GM21529 (cell line): Measurements from ENCODE around the gene MPZL2.
A peak's percentile ranks its signal among the peaks of the same experiment; 100 is the strongest.

Source experiments
- ATAC-seq: cut with Tn5 transposase; IDR thresholded peaks from one replicate; pipeline ENCODE4 v1.9.1; 2021; ENCODE audit not compliant: unreplicated experiment

The MPZL2 gene

DNA sequence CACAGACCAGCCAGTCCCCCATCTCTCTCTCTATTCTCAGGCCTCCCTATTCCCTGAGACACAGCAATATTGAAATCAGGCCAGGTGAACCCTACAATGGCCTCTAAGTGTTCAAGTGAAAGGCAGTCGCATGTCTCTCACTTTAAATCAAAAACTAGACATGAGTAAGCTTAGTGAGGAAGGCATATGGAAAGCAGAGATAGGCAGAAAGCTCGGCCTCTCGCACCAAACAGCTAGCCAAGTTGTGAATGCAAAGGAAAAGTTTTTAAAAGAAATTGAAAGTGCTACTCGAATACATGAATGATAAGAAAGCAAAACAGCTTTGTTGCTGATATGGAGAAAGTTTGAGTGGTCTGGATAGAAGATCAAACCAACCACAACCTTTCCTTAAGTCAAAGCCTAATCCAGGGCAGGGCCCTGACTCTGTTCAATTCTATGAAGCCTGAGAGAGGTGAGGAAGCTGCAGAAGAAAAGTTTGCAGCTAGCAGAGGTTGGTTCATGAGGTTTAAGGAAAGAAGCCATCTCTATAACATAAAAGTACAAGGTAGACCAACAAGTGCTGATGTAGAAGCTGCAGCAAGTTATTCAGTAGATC is 19.8 kb upstream of the MPZL2 start:
- no peak for ATAC-seq

- no peak for ATAC-seq
Measured at GRCh38 chr11:118283037-118283636, 19.0 kb upstream of the MPZL2 start.

GRCh38 chr11:118282606-118283005 is 18.5 kb upstream of the MPZL2 start:
- ATAC-seq, result no peak

- ATAC-seq, result no peak
Measured at GRCh38 chr11:118281284-118281683, 17.2 kb upstream of the MPZL2 start.

- no peak for ATAC-seq
Measured at GRCh38 chr11:118277312-118277711, 13.2 kb upstream of the MPZL2 start.

- no peak for ATAC-seq
Measured at GRCh38 chr11:118276422-118276821, 12.3 kb upstream of the MPZL2 start.

GRCh38 chr11:118275176-118275575 is 11.1 kb upstream of the MPZL2 start:
- ATAC-seq, result no peak

GRCh38 chr11:118274186-118274585 is 10.1 kb upstream of the MPZL2 start:
- no peak for ATAC-seq

GRCh38 chr11:118272001-118272400 is 7.9 kb upstream of the MPZL2 start:
- ATAC-seq, result no peak

DNA sequence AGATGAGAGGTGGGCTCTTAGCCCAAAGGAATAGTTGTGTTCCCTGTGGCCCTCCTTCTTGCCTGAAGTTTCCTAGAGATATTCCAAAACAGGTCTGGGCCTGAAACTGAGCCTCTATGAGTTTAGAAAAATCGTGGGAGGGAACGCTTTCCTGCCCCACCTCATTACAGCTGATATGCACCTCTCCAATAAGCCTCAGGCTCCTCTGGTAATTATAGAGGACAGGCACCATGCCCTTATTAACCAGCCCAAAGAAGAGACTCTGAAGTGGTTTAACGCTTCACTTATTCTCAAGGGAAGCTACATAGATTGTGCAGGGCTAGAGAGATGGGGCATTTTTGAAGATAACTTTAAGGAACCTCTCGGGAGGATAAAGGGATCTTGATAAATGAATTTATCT is 3.4 kb upstream of the MPZL2 start:
- no peak for ATAC-seq

GRCh38 chr11:118265954-118266353 is 1.9 kb upstream of the MPZL2 start:
- no peak for ATAC-seq

- no peak for ATAC-seq
Measured at GRCh38 chr11:118264569-118265465, 720 bp upstream of the MPZL2 start.

DNA sequence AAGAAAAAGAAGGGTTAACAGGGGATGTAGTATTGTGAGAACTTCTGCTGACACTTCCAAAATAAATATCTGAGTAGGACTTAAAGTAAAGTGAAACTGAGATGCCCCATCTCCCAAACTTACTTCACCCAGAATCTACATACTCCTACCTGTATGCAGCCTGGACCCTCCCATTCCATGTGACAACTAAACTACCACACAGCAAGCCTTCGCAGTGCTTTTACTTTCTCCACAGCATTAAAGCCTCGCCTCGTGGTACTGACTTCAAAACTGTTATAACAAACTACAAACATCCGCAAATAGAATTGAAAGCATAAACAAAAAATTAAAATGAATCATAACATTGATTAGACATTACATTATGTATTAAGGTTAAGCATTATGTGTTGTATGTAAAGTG is 985 bp downstream of the MPZL2 start:
- ATAC-seq, result no peak

DNA sequence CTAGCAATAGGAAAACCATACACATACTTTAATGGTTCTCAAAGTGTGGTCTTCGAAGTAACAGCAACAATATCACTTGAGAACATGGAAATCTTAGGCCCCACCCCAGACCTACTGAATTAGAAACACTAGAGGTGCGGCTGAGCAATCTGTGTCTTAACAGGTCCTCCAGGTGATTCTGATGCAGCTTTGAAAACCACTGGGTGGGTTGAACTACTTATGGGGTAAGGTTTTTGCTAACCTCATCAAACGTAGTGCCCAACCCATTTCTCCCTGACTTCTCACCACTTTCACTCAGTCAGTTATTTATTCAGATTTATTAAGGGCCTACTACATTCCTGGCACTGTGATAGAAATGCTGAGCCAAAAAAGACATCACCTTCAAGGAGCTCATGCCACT is 3.7 kb downstream of the MPZL2 start:
- ATAC-seq, result no peak

DNA sequence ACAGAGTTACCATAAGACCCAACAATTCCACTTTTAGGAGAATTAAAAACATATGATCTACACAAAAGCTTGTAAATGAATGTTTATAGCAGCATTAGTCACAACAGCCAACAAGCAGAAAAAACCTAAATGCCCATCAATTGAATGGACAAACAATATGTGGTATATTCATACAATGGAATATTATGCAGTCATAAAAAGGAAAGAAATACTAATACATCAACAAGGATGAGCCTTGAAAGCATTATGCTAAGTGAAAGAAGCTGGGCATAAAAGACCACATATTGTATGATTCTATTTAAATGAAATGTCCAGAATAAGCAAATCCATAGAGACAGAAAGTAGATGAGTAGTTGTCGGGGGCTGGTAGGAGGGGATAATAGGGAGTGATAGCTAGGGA is 5.0 kb downstream of the MPZL2 start:
- no peak for ATAC-seq

GRCh38 chr11:118258410-118258809 is 5.7 kb downstream of the MPZL2 start:
- no peak for ATAC-seq

DNA sequence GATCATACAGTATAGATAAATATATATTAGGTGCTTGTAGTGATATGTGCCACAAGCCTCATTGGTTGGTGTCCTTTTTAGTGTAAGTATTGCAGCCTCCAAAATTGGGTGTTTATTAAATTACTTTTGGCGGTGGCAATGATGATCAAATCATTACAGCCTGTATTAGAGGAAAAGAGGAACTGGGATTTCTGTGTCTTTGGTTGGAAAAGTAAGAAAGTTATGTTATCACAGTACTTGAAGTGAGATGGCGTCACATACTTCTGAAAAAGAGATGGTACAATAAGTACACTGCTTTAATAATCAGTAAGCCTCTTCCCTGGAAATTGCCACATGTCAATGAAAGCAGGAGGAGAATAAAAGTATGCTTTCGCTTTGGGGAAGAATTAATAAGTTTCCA is 11.4 kb downstream of the MPZL2 start:
- peak; percentile 19 for ATAC-seq

DNA sequence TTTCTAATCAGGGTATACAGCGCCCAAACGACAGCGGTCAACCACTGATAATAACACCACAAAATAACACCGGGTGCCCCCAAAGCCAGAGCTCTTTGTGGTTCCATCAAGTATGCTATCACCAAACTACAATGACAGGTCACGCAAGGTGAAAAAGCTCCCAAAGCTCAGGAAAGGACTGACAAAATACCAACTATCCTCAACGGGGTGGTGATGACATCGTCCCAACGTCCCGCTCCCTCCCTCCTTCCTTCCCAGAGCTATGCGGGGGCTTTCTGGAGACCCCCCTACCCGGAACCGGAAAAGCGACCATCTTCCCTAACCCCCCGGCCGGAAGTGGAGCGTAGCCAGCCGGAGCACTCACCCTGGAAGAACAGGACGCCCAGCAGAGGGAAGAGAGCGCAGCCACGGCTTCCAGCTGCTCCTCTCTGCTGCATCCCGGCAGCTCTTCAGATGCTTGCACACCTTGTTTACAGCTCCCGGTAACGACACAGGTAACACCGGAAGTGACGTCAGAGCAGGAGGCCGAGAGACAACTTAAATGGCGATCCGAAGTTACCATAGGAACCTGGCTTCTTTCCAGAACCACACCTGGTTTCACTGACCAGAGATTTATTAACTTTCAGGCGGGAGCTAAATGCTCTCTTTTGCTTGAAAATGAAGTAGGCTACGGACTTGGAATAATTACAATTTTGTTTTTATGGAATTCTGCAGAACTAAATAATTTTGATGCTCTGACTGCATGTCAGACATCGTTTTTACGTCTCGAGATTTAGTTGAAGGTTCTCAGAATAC is 12.0 kb downstream of the MPZL2 start, which contains the start of gene MPZL3:
Gene MPZL3 (minus strand): TSS at position 508 of the 795 bp plus-strand sequence. CDS start 71 bp downstream, at position 437.
- peak; percentile 67 for ATAC-seq

DNA sequence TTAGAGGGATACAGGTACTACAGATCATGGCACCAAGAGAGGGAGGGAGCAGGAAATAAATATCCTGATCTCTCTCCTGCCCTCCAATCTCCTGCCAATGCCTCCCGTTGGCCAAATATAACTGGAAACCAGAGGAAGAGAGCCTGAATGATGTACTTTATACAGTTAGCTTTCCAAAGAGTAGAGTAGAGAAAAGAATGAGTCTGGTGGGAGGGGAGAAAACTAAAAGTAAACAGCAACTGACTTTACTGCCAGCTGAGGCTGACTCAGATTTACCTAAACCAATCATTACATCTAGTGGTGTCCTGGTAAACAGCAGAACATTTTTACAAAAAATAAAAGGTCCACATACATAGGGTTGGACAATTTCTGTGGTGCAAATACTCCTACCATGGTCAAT is 17.1 kb downstream of the MPZL2 start:
- no peak for ATAC-seq

DNA sequence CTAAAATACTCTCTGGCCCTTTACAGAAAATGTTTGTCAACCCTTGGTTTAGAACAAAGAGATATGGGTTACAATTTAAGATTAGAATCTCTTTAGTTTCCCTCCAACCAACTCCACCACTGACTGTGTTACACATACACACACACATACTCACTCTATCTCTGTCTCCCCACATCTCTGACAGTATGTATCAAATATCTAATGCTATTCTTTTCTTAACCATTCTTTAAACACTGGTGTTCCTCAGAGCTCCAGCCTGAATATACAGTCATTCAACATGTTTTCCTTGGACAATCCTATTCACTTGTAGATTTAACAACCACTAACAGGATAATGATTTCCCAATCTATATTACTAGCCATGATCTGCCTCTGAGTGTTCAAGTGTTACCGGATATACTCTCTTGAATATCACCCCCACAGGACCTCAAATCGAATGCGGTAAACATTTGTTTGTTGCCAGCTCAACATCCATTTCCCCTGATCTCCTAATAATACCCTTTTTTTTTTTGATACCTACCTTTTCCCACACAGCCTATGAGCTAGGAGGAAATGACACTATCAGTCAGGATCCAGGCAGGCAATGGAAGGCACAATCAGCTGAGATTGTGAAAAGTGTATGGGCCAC is 18.0 kb downstream of the MPZL2 start:
- no peak for ATAC-seq
